Adipocyte (in vitro differentiated cells): ENCODE measurements around the gene HOXD10.

Experiments used
- DNase-seq: peaks from one replicate; pipeline ENCODE4 v3.0.0-alpha.2; 2015; ENCODE audit warnings: low read depth
- H3K27me3 ChIP-seq: replicated peaks from 2 replicates; pipeline ENCODE4 v1.7.0; 2013; ENCODE audit warnings: mild to moderate bottlenecking, low read length, moderate library complexity; ENCODE audit not compliant: control insufficient read depth, insufficient read depth
- H3K36me3 ChIP-seq: 2 replicates; pipeline ENCODE4 v1.7.0; 2013; ENCODE audit warnings: low read length, mild to moderate bottlenecking, moderate library complexity; ENCODE audit not compliant: control insufficient read depth, insufficient read depth, severe bottlenecking
- H3K4me1 ChIP-seq: 2 replicates; pipeline ENCODE4 v1.7.0; 2013; ENCODE audit warnings: mild to moderate bottlenecking, low read length, moderate library complexity; ENCODE audit not compliant: control insufficient read depth, insufficient read depth
- H3K4me3 ChIP-seq: 2 replicates; pipeline ENCODE4 v1.7.0; 2013; ENCODE audit warnings: mild to moderate bottlenecking, low read length, moderate library complexity
- H3K9ac ChIP-seq: 2 replicates; pipeline ENCODE4 v1.7.0; 2013; ENCODE audit warnings: mild to moderate bottlenecking, low read length, moderate library complexity
- H3K9me3 ChIP-seq: 2 replicates; pipeline ENCODE4 v1.7.0; 2013; ENCODE audit warnings: mild to moderate bottlenecking, low read length, moderate library complexity; ENCODE audit not compliant: control insufficient read depth

HOXD10 gene

GRCh38 chr2:176085120-176085788 is 31.3 kb upstream of the HOXD10 start:
- H3K4me3 ChIP-seq = no peak overlapping the region
- H3K27me3 ChIP-seq = peaks cover 98% of the 10 kb centered on the region
- no peaks in the 10 kb centered on the region for H3K36me3 ChIP-seq
- peaks cover 3% of the 10 kb centered on the region for H3K4me1 ChIP-seq
- no peak overlapping the region for H3K9ac ChIP-seq
- peaks cover 21% of the 10 kb centered on the region for H3K9me3 ChIP-seq
- DNase-seq = no peak

DNA sequence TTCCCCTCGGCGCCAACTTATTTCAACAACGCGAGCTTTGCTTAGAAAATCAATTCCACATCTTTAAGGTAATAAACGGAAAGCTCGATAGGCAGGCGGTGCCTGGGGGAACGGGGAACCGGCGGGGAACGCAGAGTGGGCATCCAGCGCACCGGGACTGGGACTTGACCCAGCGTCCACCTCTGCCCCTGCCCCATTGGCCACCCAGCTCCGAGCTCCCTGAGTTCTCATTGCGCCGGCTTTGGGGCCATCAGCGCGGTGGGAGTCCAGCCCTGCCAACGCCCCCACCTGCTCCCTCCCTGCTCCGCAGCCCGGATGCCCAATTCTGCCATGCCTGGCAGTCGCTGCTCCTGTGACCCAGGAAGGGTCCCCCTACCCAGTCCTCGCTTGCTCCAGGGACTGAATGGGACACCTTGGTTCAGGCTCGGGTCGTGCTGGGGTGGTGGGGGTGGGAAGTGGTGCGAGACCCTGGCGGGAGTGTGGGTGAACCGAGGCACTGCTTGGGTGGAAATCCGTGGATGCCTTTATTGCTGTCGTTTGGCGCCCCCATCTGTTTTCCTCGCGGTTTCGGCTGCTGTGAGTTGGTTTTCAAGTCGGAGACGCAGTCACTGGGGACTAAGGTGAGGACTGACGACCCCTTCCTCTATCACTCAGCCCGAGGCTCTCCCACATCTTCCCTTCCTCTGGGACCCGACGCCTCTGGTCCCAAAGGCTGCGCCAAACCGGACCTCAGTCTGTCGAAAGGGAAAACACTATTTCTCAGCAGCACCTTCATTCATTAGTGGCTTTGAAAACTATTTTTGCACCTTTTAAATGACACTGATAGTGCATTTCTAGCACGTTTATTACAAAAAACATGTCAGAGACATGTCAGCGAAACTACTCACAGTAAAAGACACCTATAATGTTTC is 30.5 kb upstream of the HOXD10 start:
- Histone ChIP-seq H3K4me3 (no peak overlapping the region), H3K9me3 (peaks cover 16% of the 10 kb centered on the region), H3K36me3 (no peaks in the 10 kb centered on the region), H3K4me1 (peaks cover 3% of the 10 kb centered on the region), H3K27me3 (peaks cover 98% of the 10 kb centered on the region), H3K9ac (no peak overlapping the region)
- DNase-seq = peak; percentile 84

- peaks cover 3% of the 10 kb centered on the region for H3K4me1 ChIP-seq
- DNase-seq = no peak
- H3K9me3 ChIP-seq = peaks cover 5% of the 10 kb centered on the region
- H3K4me3 ChIP-seq = peak overlapping the region; percentile 74
- no peak overlapping the region for H3K9ac ChIP-seq
- peaks cover 95% of the 10 kb centered on the region for H3K27me3 ChIP-seq
- H3K36me3 ChIP-seq = no peaks in the 10 kb centered on the region
These were observed 29.1 kb upstream of the HOXD10 start for GRCh38 chr2:176087330-176088047.

- Histone ChIP-seq H3K9ac (no peak overlapping the region), H3K36me3 (no peaks in the 10 kb centered on the region), H3K9me3 (peaks cover 5% of the 10 kb centered on the region), H3K4me3 (peak overlapping the region; percentile 74), H3K27me3 (peaks cover 90% of the 10 kb centered on the region), H3K4me1 (peaks cover 3% of the 10 kb centered on the region)
- peak; percentile 88 for DNase-seq
These were observed 28.3 kb upstream of the HOXD10 start for GRCh38 chr2:176088048-176088936.

DNA sequence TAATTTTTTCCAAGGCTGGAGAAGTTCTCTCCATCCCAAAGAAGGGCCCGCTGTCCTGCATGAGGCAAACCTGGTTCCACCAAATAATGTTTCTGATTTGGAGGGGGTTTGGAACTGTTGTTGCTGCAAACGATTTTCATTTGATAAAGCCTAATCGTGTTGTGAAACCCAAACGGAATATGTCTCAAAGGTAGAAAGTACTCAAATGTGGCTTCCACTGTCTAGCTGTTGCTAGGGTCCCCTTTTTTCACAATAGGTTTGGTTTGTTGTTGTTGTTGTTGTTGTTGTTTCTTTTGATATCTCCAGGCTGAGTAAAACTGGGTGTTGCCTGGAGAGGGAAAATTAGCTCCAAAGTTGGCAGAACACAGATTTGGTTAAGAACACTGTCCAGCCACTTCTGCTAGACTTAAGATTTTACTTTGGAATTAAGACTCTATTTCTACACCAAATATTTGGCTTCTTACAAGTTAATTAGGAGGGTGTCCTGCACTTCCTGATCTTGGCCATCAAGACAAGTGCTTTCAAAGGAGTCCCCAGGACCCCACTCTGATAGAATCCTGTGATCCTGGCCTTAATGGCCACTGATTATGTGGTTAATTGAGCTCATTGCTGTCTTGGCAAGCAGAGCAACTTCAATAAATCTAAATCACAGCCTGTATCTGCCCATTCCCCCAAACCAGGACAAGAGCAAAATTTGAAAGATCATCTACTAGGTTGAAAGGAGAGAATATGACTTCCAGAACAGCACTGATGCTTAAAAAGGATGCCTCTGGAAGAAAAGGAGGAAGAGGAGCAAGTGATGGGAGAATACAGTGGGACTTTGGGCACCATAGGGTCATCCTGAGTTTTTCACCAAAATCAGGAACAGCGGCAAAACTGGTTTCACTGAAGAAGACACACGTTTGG is 27.4 kb upstream of the HOXD10 start:
- Histone ChIP-seq H3K4me3 (no peak overlapping the region), H3K9ac (no peak overlapping the region), H3K9me3 (peaks cover 3% of the 10 kb centered on the region)

GRCh38 chr2:176089843-176090395 is 26.7 kb upstream of the HOXD10 start:
- peaks cover 3% of the 10 kb centered on the region for H3K4me1 ChIP-seq
- no peaks in the 10 kb centered on the region for H3K36me3 ChIP-seq
- peaks cover 9% of the 10 kb centered on the region for H3K9me3 ChIP-seq
- H3K27me3 ChIP-seq = peaks cover 90% of the 10 kb centered on the region
- no peak overlapping the region for H3K4me3 ChIP-seq
- no peak overlapping the region for H3K9ac ChIP-seq
- DNase-seq = no peak

More for the DNA sequence above, 27.4 kb upstream of the HOXD10 start:
- H3K4me1 ChIP-seq = peaks cover 3% of the 10 kb centered on the region
- H3K27me3 ChIP-seq = peaks cover 90% of the 10 kb centered on the region
- no peak for DNase-seq
- H3K36me3 ChIP-seq = no peaks in the 10 kb centered on the region

- H3K27me3 ChIP-seq = peaks cover 90% of the 10 kb centered on the region
- no peak overlapping the region for H3K4me3 ChIP-seq
- peaks cover 9% of the 10 kb centered on the region for H3K9me3 ChIP-seq
- peaks cover 3% of the 10 kb centered on the region for H3K4me1 ChIP-seq
- DNase-seq = no peak
- no peak overlapping the region for H3K9ac ChIP-seq
- H3K36me3 ChIP-seq = no peaks in the 10 kb centered on the region
These were observed 25.7 kb upstream of the HOXD10 start for GRCh38 chr2:176090862-176091261.

DNA sequence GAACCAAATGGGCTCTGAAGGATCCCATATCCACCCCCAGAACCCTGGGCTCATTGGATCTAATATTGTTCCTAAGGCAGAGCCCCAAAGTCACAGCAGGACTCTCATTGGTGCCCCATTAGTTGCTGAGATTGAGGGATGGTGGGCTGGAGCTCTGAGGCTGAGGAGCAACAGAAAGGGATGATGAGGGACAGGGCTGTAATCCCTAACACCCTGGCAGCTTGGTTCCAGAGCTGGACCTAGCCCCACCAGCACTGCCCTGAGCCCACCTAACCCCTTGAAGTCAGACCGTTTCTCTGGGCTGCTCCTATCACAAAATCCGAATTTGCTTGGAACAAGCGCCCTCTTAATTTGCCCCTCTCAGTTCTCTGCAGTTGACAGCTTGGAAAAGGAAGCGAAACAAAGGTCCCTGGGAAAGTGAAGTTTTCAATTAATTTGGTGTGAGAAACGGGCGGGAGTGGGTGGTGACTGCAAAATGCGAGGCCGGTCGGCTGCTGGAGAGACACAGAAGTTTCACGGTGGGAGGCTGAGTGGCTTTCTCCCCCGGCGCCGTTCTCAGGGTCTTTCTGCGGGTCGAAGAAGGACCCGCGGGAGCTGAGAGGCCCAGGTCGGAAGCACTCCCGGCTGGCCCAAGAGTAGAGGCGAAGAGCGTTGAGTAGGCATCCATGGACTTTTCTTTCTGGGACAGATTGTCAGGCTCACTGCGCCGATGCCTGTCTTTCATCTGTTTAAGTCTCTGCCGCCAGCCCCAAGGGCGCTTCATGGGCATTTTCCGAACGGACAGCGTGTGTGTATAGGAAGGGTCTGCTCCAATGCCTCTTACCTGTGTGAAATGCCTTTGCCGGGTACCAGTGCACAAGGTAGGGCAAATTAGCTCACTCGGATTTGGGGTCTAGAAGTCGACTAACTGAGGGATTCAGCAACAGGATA is 25.0 kb upstream of the HOXD10 start:
- H3K9ac ChIP-seq = no peak overlapping the region
- H3K27me3 ChIP-seq = peaks cover 90% of the 10 kb centered on the region
- H3K9me3 ChIP-seq = peaks cover 9% of the 10 kb centered on the region
- peaks cover 3% of the 10 kb centered on the region for H3K4me1 ChIP-seq
- no peak for DNase-seq
- H3K4me3 ChIP-seq = no peak overlapping the region
- H3K36me3 ChIP-seq = no peaks in the 10 kb centered on the region
